ENCODE results near the gene KIF18B.

KIF18B gene

GRCh38 chr17:44935116-44935515, 12.5 kb downstream of the KIF18B start:
- no peak for DNase-seq

- DNase-seq: no peak
Observed at GRCh38 chr17:44934745-44935105, 12.8 kb downstream of the KIF18B start.

GRCh38 chr17:44933824-44934744, 13.5 kb downstream of the KIF18B start:
- no peak for DNase-seq

GRCh38 chr17:44932787-44933097, 14.8 kb downstream of the KIF18B start:
- DNase-seq: no peak

GRCh38 chr17:44932096-44932786, 15.3 kb downstream of the KIF18B start:
- DNase-seq: no peak

DNA sequence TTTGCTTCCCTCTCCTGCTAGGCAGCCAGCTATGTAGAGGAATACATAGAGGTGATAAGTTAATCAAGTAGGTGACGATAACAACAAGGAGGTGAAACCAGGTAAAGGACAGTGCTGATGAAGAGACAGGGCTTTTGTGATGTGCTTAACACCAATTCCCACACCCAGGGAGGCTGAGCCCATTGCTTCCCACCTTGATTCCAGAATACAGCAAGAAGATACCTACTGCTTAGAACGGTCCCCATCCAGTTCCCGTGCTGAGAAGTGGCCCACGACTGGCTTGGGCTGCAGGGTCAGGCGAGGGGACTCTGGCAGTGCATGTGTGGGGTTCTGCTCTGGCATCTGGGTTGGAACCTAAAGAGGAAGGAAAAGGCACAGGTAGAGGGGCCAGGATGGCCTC, 16.2 kb downstream of the KIF18B start:
- no peak for DNase-seq

DNA sequence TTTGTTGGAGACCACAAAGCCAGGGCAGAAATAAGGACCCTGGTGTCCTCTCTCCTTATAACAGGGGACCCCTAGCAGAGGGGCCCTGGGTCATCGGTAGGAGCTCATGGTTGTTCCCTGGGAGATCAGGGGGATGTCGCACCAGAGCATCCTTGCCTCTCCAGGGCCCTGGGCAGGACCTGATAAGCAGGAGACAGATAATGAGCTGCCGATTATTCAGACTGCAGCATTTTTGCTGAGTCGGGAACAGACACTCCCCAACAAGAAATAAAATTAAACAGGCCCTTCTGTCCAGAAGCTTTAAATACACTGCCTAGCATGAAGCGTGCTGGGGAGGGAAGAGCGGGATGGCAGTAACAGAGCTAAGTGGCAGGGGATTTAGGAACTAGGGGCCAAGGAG, 16.9 kb downstream of the KIF18B start:
- no peak for DNase-seq

GRCh38 chr17:44928950-44929720, 18.4 kb downstream of the KIF18B start:
- DNase-seq: no peak

GRCh38 chr17:44928136-44928535, 19.4 kb downstream of the KIF18B start:
- no peak for DNase-seq

- no peak for DNase-seq
Observed at GRCh38 chr17:44927696-44928095, 19.9 kb downstream of the KIF18B start.

GRCh38 chr17:44926821-44927525, 20.6 kb downstream of the KIF18B start:
- no peak for DNase-seq

DNA sequence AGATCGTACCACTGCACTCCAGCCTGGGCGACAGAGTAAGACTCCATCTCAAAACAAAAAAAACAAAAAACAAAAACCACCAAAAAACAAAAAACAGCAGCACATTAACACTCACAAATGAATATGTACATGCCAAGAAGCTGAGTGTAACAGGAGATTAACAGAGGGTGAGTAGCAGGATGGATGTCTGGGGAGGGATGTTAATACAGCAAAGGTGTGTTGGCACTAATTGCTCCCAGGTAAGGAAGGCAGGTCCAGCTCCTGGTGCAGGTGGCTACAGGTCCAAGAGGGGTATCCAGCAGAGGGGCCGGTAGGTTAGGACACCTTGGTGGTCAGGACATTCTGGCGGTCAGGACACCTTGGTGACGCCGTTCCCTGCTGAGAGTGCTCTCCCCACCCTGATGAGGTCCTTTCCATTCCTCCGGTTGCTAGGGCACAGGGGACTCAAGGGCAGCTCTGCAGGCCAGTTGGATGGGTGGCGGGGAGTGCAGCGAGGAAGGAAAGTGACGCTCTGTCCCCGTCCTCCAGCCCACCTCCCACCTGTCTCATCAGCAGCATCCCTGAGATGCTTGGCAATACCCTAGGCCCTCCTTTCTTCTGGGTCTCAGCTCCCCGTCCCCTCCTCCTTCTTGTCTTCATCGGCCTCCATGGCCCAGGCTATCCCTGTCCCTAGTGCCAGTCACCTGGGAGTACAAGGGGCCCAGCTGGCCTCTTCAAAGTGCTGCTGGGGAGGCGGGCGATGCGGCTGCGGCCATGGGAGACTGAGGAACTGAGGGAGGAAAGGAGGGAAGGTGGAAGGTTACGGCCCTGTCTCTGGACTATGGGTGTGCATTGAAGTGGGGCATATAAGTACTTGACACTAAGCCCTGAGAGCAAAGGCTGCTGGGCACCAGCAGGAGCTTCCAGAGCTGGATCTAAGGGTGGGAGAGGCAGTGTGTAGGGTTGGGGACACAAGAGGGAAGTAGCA, 21.6 kb downstream of the KIF18B start:
- no peak for DNase-seq

- no peak for DNase-seq
Observed at GRCh38 chr17:44924107-44924544, 23.4 kb downstream of the KIF18B start.

GRCh38 chr17:44922746-44923470, 24.7 kb downstream of the KIF18B start:
- no peak for DNase-seq

DNA sequence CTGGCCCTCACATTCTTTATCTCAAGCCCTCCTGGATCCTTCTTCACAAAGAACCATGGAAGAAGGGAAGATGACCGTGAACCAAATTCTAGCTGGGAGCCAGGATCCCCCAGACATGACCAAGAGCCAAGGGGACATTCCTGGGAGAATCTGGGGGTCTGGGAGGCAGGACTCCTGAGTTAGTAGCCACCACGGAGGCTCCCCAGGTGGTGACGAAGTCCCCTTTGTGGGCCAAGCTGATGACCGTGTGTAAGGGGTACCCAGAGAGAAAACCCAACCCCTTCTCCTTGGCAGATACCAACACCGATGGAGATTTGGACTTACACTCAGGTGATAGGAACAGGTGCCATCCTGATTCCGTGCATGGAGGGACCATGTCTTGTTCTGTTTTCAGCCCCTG, 25.4 kb downstream of the KIF18B start:
- DNase-seq: no peak

- DNase-seq: peak; percentile 15
Observed at GRCh38 chr17:44921122-44921882, 26.3 kb downstream of the KIF18B start.

DNA sequence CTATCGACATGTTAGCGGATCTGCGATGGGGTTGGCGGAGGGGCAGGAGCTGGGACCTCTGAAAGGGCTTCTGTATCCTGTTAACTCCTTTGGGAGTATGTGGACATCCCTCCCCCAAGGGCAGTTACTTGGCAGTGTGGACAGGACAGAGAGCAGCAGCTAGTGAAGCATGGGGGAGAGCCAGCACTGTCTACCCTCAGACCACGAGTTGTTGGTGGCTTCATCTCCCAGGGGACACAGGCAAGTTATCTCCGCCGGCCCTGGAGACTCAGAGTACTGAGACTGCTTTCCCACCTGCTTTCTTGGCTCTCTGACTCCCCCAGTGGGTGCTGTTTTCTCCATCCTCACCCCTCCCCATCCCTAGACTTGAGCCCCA, 27.0 kb downstream of the KIF18B start:
- DNase-seq: no peak

DNA sequence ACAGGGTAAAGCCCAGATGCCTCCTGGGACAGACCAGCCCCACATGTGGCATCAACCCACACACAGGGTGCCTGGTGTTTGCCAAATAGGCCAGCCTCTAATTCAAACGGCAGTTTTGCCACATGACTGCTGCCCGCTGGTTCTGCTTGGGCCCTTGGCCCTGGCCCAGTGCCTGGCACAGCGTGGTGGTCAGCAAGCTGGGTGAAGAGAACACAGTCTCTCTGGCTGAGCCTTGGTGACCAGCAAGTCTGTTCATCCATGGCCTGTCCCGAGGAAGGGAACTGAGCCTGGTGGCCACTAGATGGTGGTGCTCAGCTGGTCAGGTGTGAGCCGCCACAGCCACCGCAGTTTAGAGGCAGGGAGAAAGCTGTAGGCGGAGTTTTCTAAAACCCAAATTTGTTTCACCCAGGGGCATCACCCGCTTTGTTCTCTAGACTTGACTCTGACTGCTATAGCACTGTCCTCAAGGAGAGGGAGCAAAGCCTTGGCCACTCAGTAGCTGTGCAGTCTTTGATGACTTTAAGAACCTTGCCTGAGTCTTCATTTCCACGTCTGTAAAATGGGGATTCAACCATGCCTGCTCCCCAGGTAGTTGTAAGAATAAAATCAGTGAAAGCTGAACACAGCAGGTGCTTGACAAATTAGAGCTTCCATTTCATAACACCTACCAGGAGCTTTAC, 27.5 kb downstream of the KIF18B start:
- DNase-seq: peak; percentile 73

DNA sequence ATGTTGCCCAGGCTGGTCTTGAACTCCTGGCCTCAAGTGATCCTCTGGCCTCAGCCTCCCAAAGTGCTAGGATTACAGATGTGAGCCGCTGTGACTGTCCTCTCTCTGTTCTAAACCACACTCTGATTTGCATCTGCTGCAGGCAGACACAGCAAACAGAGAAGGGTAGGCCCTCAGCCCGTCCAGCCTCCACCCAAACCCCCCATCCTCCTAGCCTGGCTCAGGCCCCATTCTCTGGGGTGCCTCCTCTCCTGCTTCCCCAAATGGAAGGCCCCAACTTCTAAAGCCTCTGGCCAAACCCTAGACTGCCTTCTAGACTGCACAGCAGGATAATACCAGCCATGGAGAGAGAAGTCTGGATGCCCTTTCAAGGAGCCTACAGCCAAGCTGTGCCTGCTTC, 28.2 kb downstream of the KIF18B start:
- DNase-seq: no peak

DNA sequence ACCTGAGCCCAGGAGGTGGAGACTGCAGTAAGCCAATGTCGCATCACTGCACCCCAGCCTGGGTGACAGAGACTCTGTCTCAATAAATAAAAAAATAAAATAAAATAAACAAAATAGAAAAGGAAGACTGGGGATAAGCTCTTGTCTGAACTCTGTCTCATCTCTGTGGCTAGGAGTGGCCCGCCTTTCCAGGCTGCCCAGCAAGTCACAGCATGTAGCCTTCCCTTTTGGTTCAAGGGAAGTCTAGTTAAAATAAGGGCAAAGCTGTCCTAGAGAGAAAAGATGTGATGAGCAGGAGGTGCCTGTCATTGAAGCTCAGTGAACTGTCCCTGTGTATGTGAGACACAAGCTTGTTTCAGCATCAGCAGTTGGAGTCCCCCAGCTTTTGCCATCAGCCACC, 29.6 kb downstream of the KIF18B start:
- DNase-seq: no peak

Data from NCI-H146 (cell line).